Measurements from ENCODE around the gene EFNA5.

DNA sequence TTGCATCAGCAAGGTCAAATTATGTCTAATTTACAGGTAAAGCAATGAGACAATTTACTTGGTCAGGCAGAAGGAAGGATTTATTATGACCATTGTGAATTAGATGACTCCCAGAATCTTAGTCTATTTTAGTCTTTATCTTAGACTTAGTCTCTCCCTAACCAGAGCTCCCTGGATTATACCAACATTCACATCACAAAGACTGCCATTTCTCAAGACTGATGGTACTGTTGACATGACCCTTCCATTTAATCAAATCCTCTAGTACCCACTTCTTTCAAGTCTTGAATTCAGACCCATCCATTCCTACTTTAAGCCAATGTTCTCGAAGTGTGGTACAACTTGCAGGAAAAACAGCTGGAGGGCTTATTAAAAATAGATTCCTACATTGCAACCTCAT, 257.0 kb downstream of the EFNA5 start:
- TF ChIP-seq POLR2AphosphoS5 (IDR thresholded peaks at IDR 0.05; ENCODE audit: borderline replicate concordance, low read depth, low read length) (no peak), EZH2 (IDR thresholded peaks at IDR 0.05) (no peak)

All from SK-N-MC (cell line).